SW 1271 (cell line): ENCODE data around the gene SHOX.

ENCODE experiments used
- DNase-seq, 2 experiments: peaks; one replicate each; lab custom pipeline; 2025; lab: John Stamatoyannopoulos, UW

SHOX gene

DNA sequence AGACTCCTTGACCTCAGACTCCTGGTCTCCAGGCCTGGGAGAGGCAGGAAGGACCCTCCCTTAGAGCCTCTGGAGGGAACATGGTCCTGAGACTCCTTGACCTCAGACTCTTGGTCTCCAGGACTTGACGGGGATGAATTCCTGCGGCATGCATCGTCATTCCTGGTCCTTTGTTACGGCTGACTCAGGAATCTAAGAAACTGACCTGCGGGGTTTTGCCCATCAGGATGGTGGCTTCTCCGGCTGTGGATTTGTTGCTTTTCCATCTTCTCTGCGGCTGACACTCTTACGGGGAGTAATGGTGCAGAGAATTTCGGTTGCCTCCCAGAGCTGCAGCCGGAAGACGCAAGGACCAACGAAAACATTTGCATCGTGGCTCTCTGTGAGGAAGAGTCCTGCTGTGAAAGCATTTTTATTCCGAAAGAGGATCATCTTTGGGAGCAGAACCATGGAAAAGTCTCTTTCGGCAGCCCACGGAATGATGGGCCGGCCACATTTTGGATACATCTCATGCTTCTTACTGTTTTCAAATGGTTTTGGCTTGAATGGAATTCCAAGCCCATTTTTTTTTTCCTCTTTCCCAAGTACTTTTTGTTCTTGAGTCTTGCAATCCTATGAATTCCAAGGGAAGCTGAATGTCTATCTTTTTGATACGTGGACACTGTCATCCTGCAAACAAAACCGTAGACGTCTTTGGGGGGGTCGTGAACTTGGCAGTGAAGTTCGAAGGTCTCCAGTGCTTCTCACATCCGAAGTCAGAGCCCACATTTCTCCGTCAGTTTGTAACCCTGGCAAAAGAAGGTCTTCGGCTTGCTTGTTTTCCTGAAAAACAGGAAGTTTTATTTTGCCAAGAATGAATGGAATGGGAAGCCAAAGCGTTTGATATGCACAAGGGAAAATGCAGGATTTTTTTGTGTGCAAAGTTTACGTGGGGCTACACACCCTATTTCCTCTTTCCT lies 36.5 kb downstream of the SHOX start:
- DNase-seq, result no peak

DNA sequence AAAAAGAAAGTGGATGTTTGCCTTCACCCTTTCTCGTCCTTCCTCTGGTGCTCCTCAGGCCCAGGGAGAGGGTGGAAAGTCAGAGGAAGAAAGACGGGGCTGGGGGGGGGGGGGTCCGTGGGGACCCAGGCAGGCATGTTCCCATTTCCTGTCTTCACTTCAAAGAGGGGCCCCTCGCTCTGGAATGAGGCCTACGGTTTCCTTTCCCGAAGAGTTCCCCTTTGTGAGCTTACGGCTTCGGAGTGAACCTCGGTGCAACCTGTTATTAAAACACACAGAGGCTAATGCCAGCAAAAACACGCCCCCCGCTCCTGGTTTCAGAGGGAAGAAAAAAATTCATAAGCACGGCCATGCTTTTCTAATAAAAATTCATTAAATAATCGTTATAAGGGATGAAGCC lies 40.1 kb downstream of the SHOX start:
- DNase-seq, result no peak

DNA sequence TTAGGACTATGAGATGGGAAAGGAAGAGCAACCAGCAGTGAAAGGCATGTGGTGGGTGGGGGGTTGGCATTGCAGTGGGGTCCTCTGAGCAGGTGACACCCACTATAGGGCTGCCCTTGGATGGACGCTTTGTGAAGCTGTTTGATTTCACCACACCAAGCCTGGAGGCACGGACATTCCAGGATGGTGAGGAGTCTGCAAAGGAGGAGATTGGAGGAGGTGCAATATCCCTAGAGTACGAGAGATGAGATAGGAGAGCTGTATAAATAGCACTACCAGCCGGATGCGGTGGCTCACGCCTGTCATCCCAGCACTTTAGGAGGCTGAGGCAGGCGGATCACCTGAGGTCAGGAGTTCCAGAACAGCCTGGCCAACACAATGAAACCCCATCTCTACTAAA lies 42.3 kb downstream of the SHOX start:
- DNase-seq, result peak in 1 of 2 experiments; percentile 3

DNA sequence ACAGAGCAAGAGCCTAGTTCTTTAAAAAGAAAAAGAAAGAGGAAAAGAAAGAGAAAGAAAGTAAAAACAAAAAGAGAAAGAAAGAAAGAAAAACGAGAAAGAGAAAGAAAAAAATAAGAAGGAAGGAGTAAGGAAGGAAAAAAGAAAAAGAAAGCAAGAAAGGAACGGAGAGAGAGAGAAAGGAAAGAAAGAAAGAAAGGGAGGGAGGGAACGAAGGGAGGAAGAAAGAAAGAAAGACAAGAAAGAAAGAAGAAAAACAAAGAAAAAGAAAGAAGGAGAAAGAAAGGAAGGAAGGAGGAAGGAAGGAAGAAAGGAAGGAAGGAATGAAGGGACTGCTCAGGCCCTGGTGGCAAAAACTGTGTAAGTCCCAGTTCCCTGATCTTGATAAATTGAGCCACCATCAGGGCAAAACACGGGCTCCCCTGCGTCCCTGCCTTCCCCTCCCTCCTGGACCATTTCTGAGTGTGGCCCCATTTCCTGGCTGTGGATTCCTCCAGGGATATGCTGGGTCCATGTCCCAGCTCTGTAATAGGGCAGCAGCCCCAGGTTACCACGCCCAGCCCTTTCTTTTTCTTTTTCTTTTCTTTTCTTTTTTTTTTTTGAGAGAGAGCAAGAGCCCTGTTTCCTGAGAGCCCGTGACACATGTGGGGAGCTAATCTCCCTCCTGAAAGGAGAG lies 44.8 kb downstream of the SHOX start:
- no peak for DNase-seq

DNA sequence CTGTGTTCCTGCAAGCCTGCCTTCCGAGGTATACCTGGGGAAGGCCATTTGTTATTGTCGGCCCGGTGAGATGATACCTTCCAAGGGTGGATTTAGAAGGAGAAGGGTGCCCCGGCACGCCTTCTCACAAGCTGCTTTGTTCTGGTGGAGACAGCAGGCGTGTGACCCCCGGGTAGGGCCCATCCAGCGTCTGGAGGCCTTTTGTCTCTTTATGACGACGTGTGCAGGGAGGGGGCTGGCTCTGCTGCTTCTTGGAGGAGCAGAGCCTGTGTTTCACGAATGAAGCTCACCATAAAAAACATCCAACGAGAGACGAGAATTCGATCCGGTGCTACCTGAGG lies 45.3 kb downstream of the SHOX start:
- DNase-seq, result no peak

DNA sequence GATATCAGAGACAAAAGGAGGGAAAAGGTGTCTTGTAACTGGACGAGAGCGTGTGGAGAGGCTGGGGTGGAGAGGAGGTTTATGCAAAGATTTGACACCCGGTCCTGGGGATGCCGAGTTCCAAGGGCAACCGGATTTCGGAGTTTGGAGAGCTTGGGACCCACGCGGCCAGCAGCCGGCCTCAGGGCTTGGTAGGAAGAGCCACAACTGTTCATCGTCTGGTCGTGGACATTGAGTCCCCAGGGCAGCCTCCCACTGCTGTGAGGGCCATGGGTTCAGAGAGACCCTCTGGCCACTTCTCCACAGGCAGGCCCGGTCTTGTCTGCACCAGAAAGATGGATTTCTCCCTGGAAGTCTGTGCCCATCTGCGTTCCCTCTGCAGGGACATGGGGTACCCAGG lies 46.8 kb downstream of the SHOX start:
- no peak for DNase-seq

DNA sequence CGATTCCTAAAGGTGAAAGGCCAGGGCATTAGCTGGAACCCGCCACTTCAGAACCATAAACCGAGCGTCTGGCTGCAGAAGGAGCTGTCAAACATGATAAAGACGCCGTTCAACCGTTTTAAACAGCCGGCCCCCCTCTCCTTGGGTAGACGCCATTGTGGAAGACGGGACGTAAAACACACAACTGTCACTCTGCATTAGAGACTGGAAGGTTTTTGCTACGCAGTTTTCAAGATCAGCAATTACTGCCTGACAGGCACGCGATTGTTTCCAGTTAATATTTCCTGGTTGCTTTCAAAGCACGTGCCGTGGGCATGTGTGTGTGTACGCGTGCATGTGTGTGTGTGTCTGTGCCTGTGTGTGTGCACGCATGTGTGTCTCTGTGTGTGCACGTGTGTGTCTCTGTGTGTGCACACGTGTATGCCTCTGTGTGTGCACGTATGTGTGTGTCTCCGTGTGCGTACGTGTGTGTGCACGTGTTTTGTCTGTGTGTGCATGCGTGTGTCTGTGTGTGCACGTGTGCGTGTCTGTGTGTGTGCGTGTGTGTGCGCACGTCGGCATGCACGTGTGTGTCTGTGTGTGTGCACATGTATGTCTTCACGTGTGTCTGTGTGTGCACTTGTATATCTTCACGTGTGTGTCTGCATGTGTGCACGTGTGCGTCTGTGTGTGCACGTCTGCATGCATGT lies 48.8 kb downstream of the SHOX start:
- no peak for DNase-seq

DNA sequence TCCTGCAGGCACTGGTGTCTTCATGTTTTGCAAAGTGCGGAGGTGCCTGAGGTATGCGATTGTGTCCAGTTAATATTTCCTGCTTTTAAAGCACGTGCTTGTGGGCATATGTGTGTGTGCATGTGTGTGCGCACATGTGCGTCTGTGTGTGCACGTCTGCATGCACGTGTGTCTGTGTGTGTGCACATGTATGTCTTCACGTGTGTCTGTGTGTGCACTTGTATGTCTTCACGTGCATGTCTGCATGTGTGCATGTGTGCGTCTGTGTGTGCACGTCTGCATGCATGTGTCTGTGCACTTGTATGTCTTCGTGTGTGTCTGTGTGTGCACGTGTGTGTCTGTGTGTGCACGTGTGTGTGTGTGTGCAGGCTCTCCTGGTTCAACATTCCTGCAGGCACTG lies 49.5 kb downstream of the SHOX start:
- DNase-seq, result no peak

DNA sequence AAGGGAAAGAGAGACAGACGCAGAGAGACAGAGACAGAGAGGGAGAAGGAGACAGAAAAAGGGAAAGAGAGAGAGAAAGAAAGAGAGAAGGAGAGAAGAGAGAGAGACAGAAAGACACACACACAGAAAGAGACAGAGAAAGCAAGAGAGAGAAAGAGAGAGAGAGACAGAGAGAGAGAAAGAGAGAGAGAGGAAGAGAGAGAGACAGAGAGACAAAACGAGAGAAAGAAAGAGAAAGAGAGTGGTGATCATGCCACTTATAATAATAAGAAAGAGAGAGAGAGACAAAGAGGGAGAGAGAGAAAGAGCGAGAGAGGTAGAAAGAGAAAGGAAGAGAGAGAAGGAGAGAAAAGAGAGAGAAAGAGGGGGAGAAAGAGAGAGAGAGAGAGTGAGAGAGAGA lies 51.4 kb downstream of the SHOX start:
- no peak for DNase-seq

DNA sequence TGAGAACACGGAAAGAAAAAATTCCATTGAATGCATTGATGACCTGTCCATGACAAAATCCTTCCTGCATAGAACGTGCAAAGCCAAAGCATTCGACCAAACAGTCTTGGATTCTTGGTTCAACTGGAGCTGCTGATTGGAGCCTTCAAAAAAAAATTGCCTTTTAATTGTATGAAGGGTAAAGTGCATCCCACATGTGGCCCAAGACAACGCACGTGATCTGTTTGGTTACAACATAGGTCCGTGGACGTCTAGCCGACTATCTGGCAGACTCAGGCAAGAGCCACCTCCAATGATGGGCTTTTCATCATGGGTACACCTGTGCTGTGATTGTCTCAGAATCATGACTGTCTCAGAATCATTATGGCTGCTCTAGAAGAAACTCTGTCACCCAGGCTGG lies 52.3 kb downstream of the SHOX start:
- no peak for DNase-seq

DNA sequence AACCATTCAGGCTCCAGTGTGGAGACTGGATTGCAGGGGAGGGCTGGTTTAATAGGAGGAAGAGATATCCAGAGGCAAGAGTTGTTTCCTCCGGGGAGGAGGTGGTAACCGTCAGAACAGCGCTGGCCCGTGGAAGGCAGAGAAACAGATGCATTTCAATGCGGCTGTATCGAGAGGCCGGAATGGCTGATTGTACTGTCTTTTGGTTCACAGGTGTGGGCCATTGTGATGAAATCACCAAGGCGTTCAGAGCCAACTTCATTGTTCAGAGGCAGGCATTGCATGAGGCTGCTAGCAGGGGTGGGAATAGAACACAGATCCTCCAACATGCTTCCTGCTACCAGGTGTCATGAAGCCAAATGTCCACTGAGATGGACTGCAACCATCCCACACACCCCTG lies 53.0 kb downstream of the SHOX start:
- DNase-seq, result no peak

DNA sequence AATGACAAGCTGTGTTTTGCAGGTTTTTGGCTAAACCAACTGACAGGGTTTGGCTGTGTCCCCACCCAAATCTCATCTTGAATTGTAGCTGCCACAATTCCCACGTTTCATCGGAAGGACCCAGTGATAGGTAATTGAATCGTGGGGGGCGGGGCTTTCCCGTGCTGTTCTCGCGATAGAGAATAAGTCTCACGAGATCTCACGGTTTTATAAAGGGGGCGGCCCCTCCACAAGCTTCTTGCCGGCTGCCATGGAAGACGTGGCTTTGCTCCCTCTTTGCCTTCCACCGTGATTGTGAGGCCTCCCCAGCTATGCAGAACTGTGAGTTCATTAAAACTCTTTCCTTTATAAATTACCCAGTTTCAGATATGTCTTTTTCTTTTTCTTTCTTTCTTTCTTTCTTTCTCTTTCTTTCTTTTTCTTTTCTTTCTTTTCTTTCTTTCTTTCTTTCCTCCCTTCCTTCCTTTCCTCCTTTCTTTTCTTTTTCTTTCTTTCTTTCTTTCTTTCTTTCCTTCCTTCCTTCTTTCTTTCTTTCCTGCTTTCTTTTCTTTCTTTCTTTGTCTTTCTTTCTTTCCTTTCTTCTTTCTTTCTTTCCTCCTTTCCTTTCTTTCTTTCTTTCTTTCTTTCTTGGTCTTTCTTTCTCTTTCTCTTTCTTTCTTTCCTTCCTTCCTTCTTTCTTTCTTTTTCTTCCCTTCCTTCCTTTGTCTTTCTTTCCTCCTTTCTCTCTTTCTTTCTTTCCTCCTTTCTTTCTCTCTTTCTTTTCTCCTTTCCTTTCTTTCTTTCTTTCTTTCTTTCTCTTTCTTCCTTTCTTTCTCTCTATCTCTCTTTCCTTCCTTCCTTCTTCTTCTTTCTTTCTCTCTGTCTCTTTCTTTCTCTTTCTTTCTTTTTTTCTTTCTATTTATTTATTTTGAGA lies 54.8 kb downstream of the SHOX start:
- DNase-seq, result no peak

DNA sequence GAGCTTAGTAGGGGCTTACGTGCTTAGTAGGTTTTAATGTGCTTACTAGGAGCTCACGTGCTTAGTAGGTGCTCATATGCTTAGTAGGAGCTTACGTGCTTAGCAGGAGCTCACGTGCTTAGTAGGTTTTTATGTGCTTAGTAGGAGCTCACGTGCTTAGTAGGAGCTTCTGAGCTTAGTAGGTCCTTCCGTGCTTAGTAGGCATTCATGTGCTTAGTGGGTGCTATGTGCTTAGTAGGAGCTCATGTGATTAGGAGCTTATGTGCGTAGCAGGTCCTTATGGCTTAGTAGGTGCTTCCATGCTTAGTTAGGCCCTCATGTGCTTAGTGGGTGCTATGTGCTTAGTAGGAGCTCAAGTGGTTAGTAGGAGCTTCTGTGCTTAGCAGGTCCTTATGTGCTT lies 59.4 kb downstream of the SHOX start:
- DNase-seq, result no peak

DNA sequence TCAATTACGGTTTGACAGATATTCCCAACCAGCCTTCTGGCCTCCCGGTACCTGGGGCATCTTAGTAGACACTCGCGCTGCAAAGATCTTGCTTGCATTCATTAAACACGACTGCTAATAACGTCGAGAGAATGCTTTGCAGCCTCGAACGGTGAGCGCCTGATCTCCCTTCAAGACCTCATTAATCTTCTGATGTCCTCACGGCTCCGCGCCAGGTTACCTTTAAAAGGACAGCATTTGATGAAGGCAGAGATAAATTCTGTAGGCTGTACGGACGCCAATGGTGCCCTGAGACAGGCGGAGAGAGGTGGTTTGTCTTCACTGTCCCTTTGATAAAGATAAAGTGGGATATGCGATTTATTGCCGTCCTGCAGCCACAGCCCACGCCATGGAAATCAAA lies 64.2 kb downstream of the SHOX start:
- no peak for DNase-seq

DNA sequence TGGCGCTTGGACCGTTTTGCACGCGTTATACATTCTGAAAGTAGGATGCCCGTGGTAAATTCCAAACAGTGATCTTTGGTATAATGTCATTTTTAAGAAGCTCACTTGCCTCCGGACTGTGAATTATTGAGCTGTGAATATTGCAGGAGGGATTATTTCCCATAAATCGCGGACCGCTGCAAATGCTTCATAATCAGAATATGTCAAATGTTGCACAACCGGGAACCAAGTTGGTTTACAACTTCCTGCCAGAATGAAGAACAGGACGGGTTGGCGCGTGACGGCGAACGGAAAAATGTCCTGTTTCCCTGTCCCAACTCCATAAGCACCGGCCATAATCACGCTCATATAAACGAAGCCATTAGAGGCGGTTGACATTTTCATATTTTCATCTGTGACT lies 67.6 kb downstream of the SHOX start:
- no peak for DNase-seq

DNA sequence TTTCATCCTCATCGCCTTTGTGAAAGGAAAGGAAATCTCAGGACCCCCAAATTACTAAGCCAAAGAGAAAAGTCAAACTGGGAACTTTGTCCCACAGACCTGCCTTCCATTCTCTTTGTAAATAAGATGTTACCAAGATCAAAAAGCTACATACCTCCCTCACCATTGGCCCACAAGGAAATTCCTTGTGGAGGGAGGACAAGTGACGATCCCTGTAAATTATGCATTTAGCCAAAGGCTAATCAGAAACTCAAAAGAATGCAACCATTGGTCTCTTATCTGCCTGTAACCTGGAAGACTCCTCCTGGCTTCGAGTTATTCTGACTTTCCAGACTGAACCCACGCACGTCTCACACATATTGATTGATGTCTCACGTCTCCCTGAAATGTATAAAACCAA lies 70.3 kb downstream of the SHOX start:
- DNase-seq, result no peak

DNA sequence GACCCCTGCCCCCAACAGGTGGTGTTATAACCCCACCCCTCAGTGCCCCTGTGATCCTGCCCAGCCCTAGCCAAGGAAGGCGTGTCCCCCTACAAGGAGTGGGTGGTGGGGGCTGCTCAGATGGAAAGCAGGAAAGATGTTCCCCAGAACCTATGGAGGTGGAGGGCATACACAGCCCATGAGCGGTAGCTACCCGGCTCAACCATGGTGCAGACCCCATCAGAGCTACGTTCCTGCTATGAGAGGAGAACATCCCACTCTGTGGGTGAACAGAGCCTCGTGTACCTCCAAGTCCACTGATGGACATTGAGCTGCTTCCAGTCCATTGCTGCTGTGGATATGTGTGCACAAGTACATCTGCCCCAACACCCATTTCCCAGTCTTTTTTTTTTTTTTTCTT lies 71.1 kb downstream of the SHOX start:
- no peak for DNase-seq

DNA sequence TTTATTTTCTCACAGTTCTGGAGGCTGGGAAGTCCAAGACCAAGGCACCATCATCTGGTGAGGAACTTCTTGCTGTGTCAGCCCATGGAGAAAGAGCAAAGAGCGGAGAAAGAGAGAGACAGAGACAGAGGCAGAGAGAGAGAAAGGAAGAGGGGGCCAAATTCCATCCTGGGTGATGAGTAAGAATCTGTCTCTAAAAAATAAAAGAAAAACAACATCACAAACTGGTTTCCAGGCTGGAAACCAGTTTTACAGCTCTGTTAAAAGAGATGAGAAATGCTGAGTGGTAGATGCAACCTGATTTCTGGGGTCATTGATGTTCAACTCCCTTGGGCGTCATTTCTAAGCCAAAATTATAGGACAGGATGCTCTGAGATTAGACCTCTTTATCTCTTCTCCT lies 72.9 kb downstream of the SHOX start:
- DNase-seq, result no peak

DNA sequence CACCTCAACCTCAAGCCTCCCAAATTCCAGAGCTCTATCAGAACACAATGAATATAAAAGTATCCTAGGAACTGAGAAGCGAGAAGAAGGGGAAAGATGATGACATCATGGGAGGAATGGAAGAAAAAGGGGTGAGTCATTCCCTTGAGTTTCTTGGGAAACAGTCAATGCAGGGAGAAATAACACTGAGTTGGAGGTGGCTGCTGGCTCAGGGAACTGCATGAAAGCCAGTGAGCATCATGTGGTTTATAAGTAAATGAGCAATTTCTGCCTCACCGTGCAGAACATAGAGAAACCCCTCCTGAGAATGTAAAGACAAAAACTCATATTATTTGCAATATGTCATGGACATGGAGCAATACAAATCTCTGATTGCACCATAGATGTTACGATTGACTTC lies 73.3 kb downstream of the SHOX start:
- no peak for DNase-seq
